A673 (cell line): ENCODE measurements around the gene SOX21.

Experiments used
- CTCF ChIP-seq: fragments of 300-800, 200-600 bp; sonication (generic); conservative IDR thresholded peaks from 2 replicates; pipeline ENCODE4 v1.5.1; 2017; ENCODE audit warnings: low read depth, mild to moderate bottlenecking, antibody characterized with exemption, low read length, moderate library complexity, mixed read lengths
- EZH2 ChIP-seq: fragments of 200-600 bp; sonication (generic); IDR thresholded peaks from 2 replicates; pipeline ENCODE4 v1.6.1; 2017; ENCODE audit warnings: borderline replicate concordance, low read depth, mild to moderate bottlenecking, mixed read lengths, antibody characterized with exemption, low read length; ENCODE audit not compliant: poor library complexity, severe bottlenecking

DNA sequence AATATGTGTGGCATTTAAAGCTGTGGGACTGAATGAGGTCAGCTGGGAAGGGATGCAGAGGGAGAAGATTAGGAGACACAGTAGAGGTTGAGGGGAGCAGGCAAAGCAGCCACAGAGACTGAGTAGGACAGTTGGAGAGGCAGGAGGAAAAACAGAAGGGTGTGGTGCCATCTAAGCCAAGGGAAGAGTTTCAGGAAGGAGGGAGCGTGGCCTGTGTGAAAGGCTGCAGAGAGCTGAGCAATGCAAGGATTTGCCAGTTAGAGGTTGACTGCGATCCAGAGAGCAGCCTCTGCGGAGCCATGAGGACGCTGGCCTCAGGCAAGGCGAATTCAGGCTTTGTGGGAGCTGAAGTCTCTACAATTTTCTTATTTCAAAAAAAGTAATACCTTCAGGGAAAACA, 28.9 kb downstream of the SOX21 start:
- TF ChIP-seq CTCF: no peak
- no peak for TF ChIP-seq EZH2
